Gastrocnemius medialis (tissue), 4 donors: ENCODE data around the gene RABGAP1. TPM values are rescaled to one million over a fixed set of nuclear protein-coding genes. Genes with fewer than 3 reads are reported as not detected.

ENCODE experiments used
- ATAC-seq, 2 donors: fragments of 150-250 bp; one replicate each; pipeline ENCODE4 v1.9.1; 2016
- DNase-seq, 2 donors: peaks; one replicate each; pipeline ENCODE4 v3.0.0-alpha.2; 2019
- H3K27ac ChIP-seq, 4 donors: fragments of 200-600 bp; sonication (generic); 1 replicate in 1 of 4; 2 replicates in 3 of 4; pipeline ENCODE4 v1.5.1; 2016 to 2018; ENCODE audit warnings: mild to moderate bottlenecking in 2 of 4, moderate library complexity in 1 of 4
- H3K27me3 ChIP-seq, 3 donors: fragments of 200-600 bp; sonication (generic) in 2 of 3; 1 replicate in 1 of 3; 2 replicates in 2 of 3; pipeline versions ENCODE4 v1.5.1 to v1.6.0; 2016 to 2019; ENCODE audit warnings: mild to moderate bottlenecking in 1 of 3, moderate library complexity in 1 of 3
- H3K36me3 ChIP-seq, 2 donors: fragments of 200-600 bp; sonication (generic) in 1 of 2; one replicate each; pipeline ENCODE4 v1.5.1; 2017 to 2018
- H3K4me1 ChIP-seq, 2 donors: fragments of 200-600 bp; sonication (generic) in 1 of 2; one replicate each; pipeline ENCODE4 v1.5.1; 2016 to 2017; ENCODE audit warnings: mild to moderate bottlenecking in 2 of 2
- H3K4me3 ChIP-seq, 4 donors: fragments of 200-600 bp; sonication (generic) in 3 of 4; 1 replicate in 1 of 4; 2 replicates in 3 of 4; pipeline ENCODE4 v1.5.1; 2016 to 2019; ENCODE audit warnings: mild to moderate bottlenecking in 2 of 4
- H3K9me3 ChIP-seq, 3 donors: fragments of 200-600 bp; sonication (generic) in 2 of 3; 1 replicate in 1 of 3; 2 replicates in 2 of 3; pipeline ENCODE4 v1.5.1; 2016 to 2019
- POLR2A ChIP-seq, 2 donors: fragments of 450-650 bp; IDR thresholded peaks; one replicate each; pipeline ENCODE4 v1.6.1; 2017; ENCODE audit warnings: antibody characterized with exemption in 2 of 2, mild to moderate bottlenecking in 2 of 2, moderate library complexity in 2 of 2
- in situ Hi-C, 4 donors: fragments of 200-750 bp; cut with MboI; loops; one replicate each; pipeline versions ENCODE4 v1.15.0 to v1.8.0; 2017; ENCODE audit warnings: low sequenced_read_pairs in 4 of 4
- intact Hi-C: fragments of 100-400 bp; cut with DNase I; formaldehyde crosslinking; loops from one replicate; pipeline ENCODE4 v1.15.1; 2023; ENCODE audit warnings: low total_unique reads
- total RNA-seq, 4 donors: library from RNA; depleted of rRNA; stranded (reverse); fragments of >200 nt; gene quantifications; one replicate each; pipeline versions ENCODE4 v1.1.0 to v1.2.3, GENCODE V29; 2016
- TF ChIP-seq, protein P1 (sequence below), 5 experiments: fragments of 450-650 bp in 3 of 5; fragments of 200-600 bp in 2 of 5; sonication (generic) in 2 of 5; IDR thresholded peaks in 4 of 5; conservative IDR thresholded peaks in 1 of 5; 1 replicate in 4 of 5; 2 replicates in 1 of 5; pipeline ENCODE4 v1.5.1; 2016 to 2019; ENCODE audit warnings: antibody characterized with exemption in 5 of 5, mild to moderate bottlenecking in 3 of 5, moderate library complexity in 3 of 5

RABGAP1 gene
- total RNA-seq, 4 donors from 2014 or later, result 23.7 to 33.8 (median 26.6) TPM

DNA sequence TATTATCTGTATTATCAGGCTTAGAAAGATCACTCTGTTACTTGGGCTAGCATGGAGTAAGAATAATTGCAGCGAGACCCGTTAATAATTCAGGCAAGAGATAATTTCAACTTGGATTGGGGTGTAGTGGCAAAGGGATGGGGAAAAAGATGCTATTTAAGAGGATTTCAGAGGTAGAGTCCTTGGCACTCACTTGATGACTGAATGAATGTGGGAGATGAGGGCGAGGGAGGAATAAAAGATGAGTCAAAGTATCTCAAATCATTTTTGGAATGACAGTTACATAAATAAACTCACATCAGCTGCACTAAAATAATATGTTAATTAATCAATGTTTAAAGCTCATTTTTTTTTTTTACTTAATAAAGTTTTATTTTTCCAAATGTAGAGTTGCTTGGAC is 88.2 kb downstream of the RABGAP1 start:
- intact Hi-C loops (no loop called here), in situ Hi-C loops (no loop called here)
- no peak for DNase-seq
- Histone ChIP-seq H3K27ac (no peak overlapping the region), H3K4me1 (peaks cover 15 to 32% of the 10 kb centered on the region in 2 donors), H3K27me3 (no peaks in the 10 kb centered on the region), H3K36me3 (peaks cover 0 to 10% of the 10 kb centered on the region in 2 donors), H3K4me3 (no peak overlapping the region), H3K9me3 (no peaks in the 10 kb centered on the region)
- no peak for TF ChIP-seq POLR2A (IDR thresholded peaks at IDR 0.05)
- TF ChIP-seq, protein P1, sequence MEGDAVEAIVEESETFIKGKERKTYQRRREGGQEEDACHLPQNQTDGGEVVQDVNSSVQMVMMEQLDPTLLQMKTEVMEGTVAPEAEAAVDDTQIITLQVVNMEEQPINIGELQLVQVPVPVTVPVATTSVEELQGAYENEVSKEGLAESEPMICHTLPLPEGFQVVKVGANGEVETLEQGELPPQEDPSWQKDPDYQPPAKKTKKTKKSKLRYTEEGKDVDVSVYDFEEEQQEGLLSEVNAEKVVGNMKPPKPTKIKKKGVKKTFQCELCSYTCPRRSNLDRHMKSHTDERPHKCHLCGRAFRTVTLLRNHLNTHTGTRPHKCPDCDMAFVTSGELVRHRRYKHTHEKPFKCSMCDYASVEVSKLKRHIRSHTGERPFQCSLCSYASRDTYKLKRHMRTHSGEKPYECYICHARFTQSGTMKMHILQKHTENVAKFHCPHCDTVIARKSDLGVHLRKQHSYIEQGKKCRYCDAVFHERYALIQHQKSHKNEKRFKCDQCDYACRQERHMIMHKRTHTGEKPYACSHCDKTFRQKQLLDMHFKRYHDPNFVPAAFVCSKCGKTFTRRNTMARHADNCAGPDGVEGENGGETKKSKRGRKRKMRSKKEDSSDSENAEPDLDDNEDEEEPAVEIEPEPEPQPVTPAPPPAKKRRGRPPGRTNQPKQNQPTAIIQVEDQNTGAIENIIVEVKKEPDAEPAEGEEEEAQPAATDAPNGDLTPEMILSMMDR (IDR thresholded peaks at IDR 0.05 in 4 of 5, conservative IDR thresholded peaks at IDR 0.05 in 1 of 5), result no peak
- ATAC-seq, result no peak

DNA sequence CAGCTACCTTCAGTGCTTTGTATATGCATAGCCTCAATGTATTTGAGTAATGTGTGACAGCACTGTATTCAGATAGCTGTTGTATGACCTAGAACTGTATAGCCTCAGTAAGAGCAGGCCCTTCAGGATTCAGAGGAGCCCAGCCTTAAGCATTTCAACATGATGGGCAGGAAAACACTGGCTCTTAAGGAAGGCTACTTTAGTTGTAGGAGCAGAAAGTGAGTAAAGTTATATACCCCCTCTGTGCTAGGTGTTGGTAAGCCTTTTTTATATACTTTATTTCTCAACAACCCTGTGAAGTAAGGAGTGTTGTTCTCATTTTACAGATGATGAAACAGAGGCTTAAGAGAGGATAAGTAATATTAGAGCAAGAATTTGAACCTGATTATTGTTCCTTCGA is 91.1 kb downstream of the RABGAP1 start:
- Histone ChIP-seq H3K27ac (peak overlapping the region; percentile 60 to 74 (median 66)), H3K36me3 (no peaks in the 10 kb centered on the region), H3K4me3 (no peak overlapping the region), H3K4me1 (peaks cover 25 to 45% of the 10 kb centered on the region in 2 donors), H3K27me3 (no peaks in the 10 kb centered on the region), H3K9me3 (no peaks in the 10 kb centered on the region)
- no peak for TF ChIP-seq POLR2A (IDR thresholded peaks at IDR 0.05)
- TF ChIP-seq, protein P1 (IDR thresholded peaks at IDR 0.05 in 4 of 5, conservative IDR thresholded peaks at IDR 0.05 in 1 of 5), result no peak
- in situ Hi-C loops, result no loop called here
- ATAC-seq, result peak; percentile 86
- no peak for DNase-seq
- intact Hi-C loops, result no loop called here

DNA sequence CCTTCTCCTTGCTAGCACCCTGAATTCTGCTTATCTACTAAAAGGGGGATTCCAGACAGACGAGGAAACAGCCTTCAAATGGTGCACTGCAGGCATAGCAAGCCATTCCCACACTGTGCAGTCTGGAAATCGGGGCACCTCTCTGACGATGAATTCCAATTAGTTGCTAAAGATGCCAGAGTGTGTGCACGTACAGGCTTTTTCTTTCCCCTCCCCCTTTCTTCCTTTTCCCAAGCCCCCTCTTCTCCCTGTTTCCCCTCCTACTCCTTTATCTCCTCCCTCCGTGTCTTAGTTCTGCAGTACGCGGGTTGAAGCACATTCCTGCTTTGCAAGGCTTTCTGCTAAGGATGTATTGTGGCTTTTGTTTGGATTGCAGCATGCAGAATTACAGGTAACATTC is 92.5 kb downstream of the RABGAP1 start, which contains the start of gene GPR21:
Gene GPR21 (plus strand): TSS at position 316 of the 400 bp plus-strand sequence. CDS start 900 bp downstream, outside the sequence.
- H3K4me3 ChIP-seq, result peak within 1 kb of the TSS in 1 of 4 donors; percentile 25
- no peak for ATAC-seq
- H3K4me1 ChIP-seq, result peaks cover 29 to 50% of the 10 kb centered on the region in 2 donors
- H3K36me3 ChIP-seq, result no peaks in the 10 kb centered on the region
- H3K27ac ChIP-seq, result peak within 1 kb of the TSS; percentile 54 to 74 (median 66)
- DNase-seq, result no peak
- no peak for TF ChIP-seq POLR2A (IDR thresholded peaks at IDR 0.05)
- in situ Hi-C loops (no loop called here), intact Hi-C loops (no loop called here)
- H3K9me3 ChIP-seq, result no peaks in the 10 kb centered on the region
- H3K27me3 ChIP-seq, result no peaks in the 10 kb centered on the region

DNA sequence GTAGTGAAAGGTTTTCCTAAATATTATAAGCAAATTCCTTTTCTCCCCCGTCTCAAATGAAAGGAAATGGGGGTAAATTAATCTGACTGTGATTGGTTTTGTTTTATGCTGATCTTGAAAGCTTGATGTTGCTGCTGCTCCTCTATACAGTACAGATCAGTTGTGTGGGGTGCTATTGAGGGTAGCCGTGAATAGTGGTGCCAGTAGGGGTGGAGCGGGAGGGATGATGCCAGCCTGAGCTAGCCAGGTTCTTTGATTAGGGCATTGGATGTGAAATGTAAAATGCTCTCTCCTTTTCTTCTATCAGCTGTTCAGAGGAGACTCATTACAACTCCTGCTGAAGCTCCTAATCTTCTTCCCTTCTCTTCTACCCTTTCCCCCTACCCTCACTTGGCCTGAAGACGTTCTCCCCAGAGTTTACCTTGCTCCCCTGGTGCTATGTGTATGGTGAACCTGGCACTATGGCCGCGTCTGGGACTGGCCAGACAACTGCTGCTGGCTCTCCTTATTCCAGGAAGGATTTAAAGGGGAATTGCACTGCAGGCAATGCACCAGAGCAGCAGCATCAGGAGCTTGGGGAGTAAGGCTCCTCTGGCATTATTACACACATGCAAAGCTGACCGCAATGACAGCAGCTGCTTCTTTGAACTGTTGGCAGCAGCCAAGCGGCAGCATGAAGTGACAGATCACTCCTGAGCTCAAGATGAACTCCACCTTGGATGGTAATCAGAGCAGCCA is 93.2 kb downstream of the RABGAP1 start:
- in situ Hi-C loops, result no loop called here
- ATAC-seq (peak; percentile 95), DNase-seq (peak; percentile 61 to 85)
- Histone ChIP-seq H3K4me1 (peaks cover 29 to 50% of the 10 kb centered on the region in 2 donors), H3K27me3 (no peaks in the 10 kb centered on the region), H3K4me3 (peak overlapping the region in 1 of 4 donors; percentile 25), H3K27ac (peak overlapping the region; percentile 54 to 71 (median 64)), H3K36me3 (no peaks in the 10 kb centered on the region), H3K9me3 (no peaks in the 10 kb centered on the region)
- intact Hi-C loops, result no loop called here
- no peak for TF ChIP-seq POLR2A (IDR thresholded peaks at IDR 0.05)
- TF ChIP-seq, protein P1 (IDR thresholded peaks at IDR 0.05 in 4 of 5, conservative IDR thresholded peaks at IDR 0.05 in 1 of 5), result no peak

DNA sequence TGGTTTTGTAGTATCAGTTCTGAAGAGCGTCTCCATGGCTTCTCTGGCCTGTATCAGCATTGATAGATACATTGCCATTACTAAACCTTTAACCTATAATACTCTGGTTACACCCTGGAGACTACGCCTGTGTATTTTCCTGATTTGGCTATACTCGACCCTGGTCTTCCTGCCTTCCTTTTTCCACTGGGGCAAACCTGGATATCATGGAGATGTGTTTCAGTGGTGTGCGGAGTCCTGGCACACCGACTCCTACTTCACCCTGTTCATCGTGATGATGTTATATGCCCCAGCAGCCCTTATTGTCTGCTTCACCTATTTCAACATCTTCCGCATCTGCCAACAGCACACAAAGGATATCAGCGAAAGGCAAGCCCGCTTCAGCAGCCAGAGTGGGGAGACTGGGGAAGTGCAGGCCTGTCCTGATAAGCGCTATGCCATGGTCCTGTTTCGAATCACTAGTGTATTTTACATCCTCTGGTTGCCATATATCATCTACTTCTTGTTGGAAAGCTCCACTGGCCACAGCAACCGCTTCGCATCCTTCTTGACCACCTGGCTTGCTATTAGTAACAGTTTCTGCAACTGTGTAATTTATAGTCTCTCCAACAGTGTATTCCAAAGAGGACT is 94.2 kb downstream of the RABGAP1 start:
- ATAC-seq, result no peak
- TF ChIP-seq POLR2A (IDR thresholded peaks at IDR 0.05), result no peak
- TF ChIP-seq, protein P1 (IDR thresholded peaks at IDR 0.05 in 4 of 5, conservative IDR thresholded peaks at IDR 0.05 in 1 of 5), result no peak

More for the DNA sequence above, 94.2 kb downstream of the RABGAP1 start:
- no peaks in the 10 kb centered on the region for H3K9me3 ChIP-seq
- peak overlapping the region; percentile 43 to 71 (median 64) for H3K27ac ChIP-seq
- DNase-seq, result no peak
- H3K36me3 ChIP-seq, result no peaks in the 10 kb centered on the region
- peak overlapping the region in 1 of 4 donors; percentile 25 for H3K4me3 ChIP-seq
- in situ Hi-C loops (no loop called here), intact Hi-C loops (no loop called here)
- no peaks in the 10 kb centered on the region for H3K27me3 ChIP-seq
- H3K4me1 ChIP-seq, result peaks cover 37 to 56% of the 10 kb centered on the region in 2 donors
